HG03280 (cell line): ENCODE results near the gene NEO1.

Experiments
- ATAC-seq: cut with Tn5 transposase; IDR thresholded peaks from one replicate; pipeline ENCODE4 v1.9.1; 2021; ENCODE audit warnings: mild to moderate bottlenecking, moderate library complexity; ENCODE audit not compliant: unreplicated experiment

NEO1 gene

DNA sequence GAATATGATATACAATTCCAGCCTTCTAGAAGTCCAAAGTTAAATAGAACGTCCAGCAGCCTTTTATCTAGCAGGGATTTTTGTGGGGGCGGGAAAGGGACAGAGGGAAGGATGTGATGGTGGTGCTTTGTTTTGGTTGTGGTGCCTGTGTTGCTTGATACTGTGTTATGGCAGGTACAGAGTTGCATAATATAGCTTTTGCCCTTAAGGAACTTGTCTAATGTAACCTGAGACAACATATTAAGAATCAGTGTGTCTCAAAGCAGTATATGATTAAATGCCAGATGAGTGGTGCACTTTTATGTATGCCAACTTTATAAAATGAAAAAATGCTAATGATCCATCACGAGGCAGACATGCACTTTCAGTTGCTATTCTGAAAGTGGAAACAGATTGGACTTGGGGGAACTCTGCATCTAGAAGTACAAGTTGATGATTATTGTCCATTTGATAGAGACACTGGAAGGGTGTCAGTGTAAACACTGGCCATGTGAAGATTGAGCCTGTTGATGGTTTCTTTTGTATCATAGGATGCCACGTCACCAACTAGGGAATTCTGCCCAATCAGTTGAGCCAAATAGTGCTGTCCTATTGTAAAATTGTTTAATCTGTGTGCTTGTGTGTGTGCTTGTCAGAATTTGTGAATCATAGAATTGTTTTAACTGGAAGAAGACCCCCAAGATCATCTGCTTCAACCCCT lies 23.0 kb downstream of the NEO1 start:
- no peak for ATAC-seq

DNA sequence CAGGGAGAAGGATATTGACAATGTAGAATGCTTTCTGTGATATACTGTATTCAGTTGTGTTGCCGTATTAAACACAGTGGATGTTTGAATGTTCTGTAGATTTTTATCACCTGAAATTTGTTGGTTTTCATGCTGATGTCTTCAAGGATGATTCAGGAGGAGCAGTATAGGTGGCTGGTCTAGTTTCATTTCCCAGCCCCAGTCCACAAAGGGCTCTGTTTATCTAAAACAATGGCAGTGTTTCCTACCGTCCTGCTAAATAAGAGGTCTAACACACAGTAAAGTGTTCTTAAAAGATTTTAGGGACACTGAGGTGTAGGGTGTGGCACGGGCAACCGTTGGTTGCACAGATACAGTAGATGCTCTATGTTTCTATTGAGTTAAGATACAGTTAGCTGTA lies 26.0 kb downstream of the NEO1 start:
- no peak for ATAC-seq

DNA sequence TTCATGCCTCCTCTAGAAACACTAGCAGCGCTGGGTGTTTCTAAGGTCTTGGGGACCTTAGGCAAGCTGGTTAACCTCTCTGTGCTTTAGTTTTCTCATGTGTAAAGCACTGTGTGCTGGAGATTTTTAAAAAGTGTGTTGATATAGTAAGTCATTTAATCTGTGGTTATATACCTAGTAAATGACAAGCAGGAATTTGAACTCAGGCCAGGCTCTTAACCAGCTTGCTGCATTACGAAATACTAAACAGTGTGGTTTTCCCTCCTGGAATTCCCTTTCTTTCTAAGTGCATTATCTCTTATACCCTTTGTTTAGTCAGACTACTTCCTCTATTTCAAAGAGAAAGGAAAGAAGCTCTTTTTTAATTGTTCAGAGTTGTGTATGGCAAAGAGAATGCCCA lies 26.5 kb downstream of the NEO1 start:
- no peak for ATAC-seq

DNA sequence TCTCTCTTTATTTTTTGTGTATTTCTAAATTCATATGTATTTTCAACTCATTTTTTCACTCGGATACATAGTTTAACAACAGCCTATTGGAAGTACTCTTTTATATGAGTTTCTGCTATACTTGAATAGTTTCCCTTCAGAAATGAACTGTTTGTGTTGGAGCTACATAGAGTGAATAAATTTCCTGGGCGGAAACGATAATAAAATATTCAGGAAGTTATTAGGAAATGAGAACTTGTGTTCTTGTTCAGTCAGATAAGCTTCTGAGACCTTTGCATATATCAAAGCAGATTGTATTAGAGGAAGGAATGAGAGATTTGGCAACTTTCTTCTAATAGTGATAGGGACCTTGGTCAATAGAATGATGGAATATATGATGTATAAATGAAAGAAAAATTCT lies 27.3 kb downstream of the NEO1 start:
- ATAC-seq: no peak

DNA sequence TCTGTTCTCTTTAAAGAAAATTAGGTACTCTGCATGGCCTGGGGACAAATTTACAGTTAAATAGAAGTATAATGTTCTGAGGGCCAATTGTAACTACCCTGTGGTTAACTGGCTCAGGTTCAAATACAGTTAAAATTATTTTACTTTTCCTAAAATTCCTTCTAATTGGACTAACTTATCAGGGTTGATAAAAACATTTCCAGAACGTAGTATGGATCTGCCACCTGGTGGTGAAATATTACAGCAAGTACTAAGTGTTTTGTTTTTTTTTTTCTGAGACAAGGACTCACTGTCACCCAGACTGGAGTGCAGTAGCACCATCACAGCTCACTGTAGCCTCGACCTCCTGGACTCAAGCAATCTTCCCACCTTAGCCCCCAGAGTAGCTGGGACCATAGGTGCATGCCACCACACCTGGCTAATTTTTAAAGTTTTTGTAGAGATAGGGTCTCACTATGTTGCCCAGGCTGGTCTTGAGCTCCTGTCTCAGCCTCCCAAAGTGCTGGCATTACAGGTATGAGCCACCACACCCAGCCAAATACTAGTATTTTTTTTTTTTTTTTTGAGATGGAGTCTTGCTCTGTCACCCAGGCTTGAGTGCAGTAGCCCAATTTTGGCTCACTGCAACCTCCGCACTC lies 29.2 kb downstream of the NEO1 start:
- no peak for ATAC-seq

DNA sequence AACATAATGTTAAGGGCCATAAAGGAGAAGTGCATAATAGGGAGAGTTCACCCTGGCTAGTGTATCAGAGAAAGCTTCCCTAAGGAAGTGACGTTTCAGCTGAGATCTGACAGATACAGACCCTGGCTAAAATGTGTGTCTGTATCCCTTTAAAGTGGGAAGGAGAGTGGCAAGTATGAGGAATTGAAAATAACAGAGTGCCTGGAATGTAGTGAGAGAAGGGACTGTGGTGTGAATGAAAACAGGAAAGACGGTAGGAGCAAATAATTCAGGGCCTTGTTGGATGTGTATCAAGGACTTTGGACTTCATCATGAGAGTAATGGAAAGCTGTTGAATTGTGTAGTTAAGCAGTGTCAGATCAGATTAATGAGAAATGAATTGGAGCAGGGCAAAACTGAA lies 30.5 kb downstream of the NEO1 start:
- no peak for ATAC-seq

DNA sequence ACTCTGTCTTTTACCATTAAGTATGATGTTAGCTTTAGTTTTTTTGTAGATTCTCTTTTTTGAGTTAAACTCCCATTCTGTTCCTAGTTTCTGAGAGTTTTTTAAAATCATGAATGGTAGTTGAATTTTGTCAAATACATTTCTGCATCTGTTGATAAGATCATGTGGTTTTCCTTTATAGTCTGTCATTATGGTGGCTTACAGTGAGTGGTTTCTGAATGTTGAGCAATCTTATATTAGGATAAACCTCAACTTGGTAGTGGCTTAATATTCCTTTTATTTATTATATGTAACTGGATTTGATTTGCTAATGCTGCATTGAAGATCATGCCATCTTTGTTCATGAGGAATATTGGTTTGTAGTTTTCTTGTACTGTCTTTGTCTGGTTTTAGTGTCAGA lies 34.8 kb downstream of the NEO1 start:
- no peak for ATAC-seq

DNA sequence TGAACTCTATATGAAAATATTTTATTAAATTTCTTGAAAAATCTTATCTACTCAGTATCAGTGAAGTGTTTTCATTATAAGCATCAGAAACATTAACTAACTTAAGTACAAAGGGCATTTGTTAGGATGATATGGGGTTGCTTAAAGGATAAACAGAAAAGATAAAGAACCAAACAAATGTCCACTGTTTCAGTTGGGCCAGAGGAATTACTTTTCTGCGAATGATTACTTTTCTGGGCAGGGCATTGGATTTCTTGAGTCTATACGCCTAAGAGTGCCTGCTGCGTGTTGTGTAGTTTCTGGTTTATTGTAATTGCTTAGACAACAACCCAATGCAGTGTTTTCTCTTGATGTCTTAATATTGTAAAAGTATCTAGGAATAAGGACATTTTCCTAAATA lies 52.8 kb downstream of the NEO1 start:
- no peak for ATAC-seq

DNA sequence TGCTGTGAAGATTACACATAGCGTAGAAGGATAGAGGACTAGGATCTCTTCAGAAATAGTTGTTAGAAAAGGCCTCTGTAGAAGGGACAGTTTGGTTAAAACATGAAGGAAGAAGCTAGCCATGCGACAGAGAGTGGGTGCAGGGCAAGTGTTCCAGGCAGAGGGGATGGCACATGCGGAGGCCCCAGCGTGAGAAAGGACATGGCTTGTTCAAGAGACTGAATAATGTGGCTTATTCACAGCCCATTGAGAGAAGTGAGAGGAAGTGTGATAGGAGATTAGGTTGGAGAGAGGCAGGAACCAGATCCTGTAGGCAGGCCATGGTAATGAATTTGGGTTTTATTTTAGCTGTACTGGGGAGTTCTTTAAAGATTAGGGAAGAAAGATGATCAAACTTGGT lies 56.4 kb downstream of the NEO1 start:
- ATAC-seq: no peak

DNA sequence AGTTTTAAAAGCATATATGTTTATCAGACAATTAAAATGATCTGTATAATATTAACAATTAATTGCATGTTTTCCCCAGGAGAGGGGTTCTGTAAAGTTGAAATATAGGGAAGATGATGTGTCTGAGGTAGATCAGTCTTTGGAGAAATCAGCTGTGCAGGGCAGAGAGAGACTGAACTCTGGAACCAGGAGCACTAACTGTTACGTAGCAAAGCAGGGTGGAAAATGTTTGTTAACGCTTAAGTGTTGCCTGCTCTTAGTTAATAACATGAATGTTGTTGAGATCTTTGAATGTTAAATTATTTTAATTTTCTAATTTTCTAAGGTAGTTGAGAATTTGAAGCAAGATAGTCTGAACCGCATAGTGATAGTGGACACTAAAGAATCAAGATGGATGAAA lies 57.5 kb downstream of the NEO1 start:
- no peak for ATAC-seq

DNA sequence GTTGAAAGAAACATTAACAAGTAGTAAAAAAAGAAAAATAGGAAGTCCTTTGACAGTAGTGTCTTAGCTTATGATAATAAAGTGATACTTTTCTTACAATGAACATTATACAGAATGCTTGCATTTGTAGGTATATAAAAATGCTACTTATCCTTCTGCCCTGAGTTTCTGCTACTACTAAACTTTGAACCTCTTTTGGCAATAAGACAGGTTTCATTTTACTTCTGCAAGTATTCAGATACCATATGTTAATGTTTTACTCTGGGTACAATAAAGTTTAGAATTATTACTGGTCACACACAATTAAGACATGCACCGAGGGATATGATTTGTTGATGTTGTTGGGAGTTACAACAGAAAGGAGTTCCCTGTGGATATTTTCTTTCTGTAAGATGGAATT lies 57.9 kb downstream of the NEO1 start:
- ATAC-seq: no peak

DNA sequence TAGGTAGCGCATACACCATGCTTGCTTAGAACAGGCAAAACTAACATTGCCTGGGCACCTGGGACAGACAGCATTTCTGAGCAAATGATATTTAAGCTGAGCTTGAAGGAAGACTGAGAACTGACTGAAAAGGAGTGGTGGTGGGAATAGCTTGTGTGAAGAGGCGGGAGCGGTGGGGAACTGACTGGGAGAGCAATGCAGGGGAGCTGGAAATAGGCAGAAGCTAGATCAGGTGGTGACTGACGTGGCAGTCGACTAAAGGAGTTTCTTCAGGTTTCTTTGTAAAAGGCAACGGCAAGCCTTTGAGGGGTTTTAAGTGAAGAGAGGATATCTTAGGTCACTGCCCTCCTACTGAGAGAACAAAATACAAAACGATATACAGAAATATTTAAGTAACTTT lies 61.8 kb downstream of the NEO1 start:
- ATAC-seq: no peak

DNA sequence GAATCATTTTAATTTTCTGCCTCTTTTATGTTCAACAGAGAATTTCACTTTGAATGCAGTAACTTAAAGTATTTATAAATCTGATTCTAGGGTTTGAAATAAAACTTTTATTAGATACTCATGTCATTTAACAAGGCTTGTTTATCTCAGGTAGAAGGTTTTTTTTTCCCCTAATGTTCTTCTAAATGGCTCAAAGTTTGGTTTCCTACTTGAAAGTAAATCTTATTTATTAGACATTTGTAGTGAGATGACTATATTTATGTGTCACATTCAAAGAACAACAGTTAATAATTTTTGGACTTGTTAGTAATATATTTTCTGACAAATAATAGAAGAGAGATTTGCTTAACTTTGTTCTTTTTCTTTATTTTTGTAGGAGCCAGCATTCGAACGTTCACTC lies 63.9 kb downstream of the NEO1 start:
- no peak for ATAC-seq

DNA sequence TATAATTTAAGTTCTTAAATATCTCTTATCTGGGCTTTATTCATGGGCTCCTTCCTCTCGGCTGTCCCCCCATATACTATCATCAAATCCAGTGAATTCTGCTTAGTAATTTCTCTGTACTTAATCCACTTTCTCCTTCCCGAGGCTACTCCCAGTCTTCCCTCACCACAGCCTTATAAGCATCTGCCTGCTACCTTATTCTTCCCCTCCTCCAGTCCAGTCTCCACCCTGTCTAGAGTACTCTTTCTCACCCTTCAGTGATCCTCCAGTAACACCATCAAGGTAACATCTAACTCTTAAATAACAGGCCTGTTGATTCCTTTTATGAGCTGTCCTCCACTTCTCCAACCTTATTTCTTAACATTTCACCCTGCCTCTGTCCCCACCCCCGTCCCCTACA lies 65.8 kb downstream of the NEO1 start:
- ATAC-seq: no peak

DNA sequence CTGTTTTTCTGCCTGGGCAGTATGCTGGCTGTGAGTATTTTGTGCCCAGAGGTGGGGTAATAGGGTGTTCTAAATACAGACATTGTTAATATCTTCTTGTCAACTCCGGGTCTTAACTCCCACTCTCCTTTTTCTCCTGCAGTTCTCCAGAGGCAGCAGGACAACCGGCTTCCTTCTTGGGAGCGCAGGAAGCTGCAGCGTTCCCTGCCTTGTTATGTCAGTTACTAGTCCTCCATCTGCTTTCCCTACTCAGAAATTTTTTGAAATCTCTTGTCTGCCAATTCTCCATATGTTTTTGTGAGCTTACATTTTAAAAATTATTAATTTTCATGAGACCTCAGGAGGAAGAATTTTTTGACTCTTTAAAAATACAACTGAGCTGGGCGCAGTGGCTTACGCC lies 67.2 kb downstream of the NEO1 start:
- ATAC-seq: no peak

DNA sequence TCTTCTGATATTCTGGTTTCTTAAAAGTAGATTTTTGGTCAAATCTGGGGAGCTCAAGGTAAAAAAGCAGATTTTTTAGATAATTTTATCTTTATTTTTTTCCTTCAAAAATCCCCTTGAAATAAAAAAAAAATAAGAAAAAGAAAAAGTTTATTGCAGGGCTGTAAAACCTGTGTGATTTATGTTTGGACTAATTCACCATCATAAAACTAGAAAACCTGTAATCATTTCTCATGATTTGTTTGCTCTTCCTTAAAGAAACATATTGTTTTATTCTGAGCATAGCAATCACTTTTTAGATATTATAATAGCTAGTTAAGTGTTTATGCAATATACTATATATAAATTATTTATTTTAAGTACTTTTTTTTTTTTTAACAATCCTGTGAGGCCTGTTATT lies 68.0 kb downstream of the NEO1 start:
- ATAC-seq: no peak

DNA sequence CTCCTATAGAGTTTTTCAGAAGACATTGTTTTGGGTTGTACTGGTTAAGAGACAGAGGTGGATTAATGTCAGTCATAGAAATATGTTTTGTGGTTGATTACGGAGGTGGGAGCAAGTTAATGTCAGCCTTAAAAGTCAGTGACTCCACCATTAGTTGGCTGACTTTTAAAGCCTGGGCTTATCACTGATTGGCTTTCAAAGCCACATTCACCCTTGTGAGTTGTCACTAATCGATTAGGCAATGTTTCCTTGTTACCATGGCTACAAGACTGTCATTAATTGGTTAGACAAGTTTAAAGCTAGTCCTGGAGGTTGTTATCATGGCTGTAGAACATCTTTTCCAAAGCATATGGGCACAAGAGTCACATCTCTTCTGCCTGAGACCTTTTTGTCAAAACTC lies 73.0 kb downstream of the NEO1 start:
- ATAC-seq: no peak

DNA sequence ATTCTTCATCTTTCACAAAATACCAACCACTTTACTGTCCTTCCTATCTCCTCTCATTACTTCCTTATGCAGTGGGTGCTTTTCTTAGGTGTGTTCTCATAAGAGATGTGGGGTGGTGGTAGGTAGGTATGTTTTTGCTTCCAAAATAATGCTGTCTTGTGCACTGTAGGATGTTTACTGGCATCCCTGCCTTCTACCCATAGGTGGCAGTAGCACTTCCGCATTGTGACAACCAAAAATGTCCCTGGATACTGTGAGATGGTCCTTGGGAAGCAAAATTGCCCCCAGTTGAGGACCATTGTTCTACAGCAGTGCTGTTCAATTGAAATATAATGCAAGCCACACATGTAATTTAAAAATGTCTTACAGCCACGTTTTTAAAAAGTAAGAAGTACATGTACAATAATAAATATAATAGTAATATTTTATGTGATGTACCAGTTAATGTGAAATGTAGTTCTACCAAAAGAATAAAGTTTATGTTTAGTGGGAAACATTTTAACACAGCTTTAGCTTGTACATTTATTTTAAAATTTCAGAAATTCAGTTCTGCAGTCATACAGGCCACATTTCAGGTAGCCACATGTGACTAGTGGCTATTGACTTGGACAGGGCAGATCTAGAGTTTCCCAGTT lies 75.2 kb downstream of the NEO1 start:
- no peak for ATAC-seq

DNA sequence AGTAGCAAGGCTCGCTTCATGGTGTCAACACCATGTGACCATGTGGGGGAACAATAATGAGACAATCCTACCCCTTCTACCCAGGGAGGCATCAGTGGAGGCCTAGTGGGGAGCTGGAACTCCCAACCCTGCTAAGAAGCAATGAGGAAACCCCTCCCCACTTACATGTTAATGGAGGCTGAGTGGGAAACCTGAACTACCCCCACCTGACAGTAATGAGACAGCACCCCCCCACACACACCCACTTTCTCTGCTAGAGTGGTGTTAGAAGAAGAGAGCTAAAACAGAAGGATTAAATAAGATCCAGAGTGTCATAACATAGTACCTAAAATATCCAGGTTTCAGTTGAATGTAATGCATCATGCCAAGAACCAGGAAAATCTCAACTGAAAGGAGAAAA lies 78.6 kb downstream of the NEO1 start:
- no peak for ATAC-seq

DNA sequence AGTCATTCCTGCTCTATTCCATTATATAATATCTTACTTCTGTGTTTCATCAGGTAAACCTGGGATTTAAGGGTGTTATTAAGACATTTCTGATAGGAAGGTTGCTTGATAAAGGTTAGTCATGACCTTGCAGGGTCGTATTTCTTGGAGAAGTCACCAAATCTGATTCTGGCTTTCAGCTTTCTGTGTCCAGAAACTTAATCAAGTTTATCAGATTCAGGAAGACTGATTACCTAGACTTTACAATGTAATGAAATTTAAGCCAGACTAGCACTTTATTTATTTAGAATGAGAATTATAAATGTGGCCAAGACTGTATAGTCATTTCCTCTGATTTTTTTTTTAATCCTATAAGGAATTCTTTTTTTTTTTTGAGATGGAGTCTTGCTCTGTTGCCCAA lies 81.9 kb downstream of the NEO1 start:
- no peak for ATAC-seq

DNA sequence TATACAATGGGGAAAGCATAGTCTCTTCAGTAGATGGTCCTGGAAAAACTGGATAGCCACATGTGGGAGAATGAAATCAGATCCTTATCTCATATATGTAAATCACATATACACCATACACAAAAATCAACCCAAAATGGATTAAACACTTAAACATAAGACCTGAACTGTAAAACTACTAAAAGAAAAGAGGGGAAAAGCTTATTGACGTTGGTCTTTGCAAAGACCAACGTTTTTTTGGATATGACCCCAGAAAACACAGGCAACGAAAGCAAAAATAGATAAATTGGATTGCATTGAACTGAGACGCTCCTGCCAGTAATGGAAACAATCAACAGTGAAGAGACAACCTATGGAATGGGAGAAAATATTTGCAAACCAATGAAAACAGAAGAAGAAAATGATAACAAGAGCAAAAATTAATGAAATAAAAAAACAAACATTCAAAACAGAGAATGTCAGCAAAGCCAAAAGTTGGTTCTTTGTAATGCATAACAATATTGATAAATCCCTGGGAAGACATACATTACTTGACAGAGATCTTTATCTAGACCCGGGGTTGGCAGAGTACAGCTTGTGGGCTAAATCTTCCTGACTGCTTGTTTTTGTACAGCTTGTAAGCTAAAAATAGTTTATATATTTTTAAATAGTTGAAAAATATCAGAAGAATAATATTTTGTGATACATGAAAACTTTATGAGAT lies 86.9 kb downstream of the NEO1 start:
- no peak for ATAC-seq
